Vagina (tissue), 2 donors: ENCODE data around the gene HYDIN. TPM values are rescaled to one million over a fixed set of nuclear protein-coding genes. Genes with fewer than 3 reads are reported as not detected.

ENCODE experiments used
- DNase-seq, 2 donors: peaks; one replicate each; pipeline ENCODE4 v3.0.0-alpha.2; 2017; ENCODE audit errors: extremely low spot score in 2 of 2
- H3K27ac ChIP-seq: fragments of 200-600 bp; sonication (generic); one replicate; pipeline ENCODE4 v1.5.1; 2019
- H3K27me3 ChIP-seq: fragments of 200-600 bp; sonication (generic); one replicate; pipeline ENCODE4 v1.5.1; 2019
- H3K36me3 ChIP-seq, 2 donors: fragments of 200-600 bp; sonication (generic); one replicate each; pipeline ENCODE4 v1.5.1; 2017 to 2019
- H3K4me1 ChIP-seq: fragments of 200-600 bp; sonication (generic); one replicate; pipeline ENCODE4 v1.5.1; 2019
- H3K4me3 ChIP-seq, 2 donors: fragments of 200-600 bp; sonication (generic); 1 replicate in 1 of 2; 2 replicates in 1 of 2; pipeline ENCODE4 v1.5.1; 2016 to 2019
- H3K9me3 ChIP-seq: fragments of 200-600 bp; sonication (generic); one replicate; pipeline ENCODE4 v1.5.1; 2019
- POLR2A ChIP-seq, 2 donors: fragments of 450-650 bp; IDR thresholded peaks; one replicate each; pipeline ENCODE4 v1.6.1; 2017; ENCODE audit warnings: antibody characterized with exemption in 2 of 2, mild to moderate bottlenecking in 2 of 2, moderate library complexity in 2 of 2
- POLR2AphosphoS5 ChIP-seq, 2 donors: sonication (generic); formaldehyde crosslinking; IDR thresholded peaks; one replicate each; pipeline ENCODE4 v1.9.0; 2017; ENCODE audit warnings: antibody characterized with exemption in 2 of 2, mild to moderate bottlenecking in 2 of 2, low read depth in 1 of 2; ENCODE audit not compliant: insufficient read depth in 1 of 2
- intact Hi-C: fragments of 100-400 bp; cut with DNase I; formaldehyde crosslinking; loops from one replicate; pipeline ENCODE4 v1.15.1; 2023
- total RNA-seq: library from RNA; depleted of rRNA; stranded (reverse); fragments of >200 nt; gene quantifications from one replicate; pipeline ENCODE4 v1.2.3, GENCODE V29; 2016
- TF ChIP-seq, protein P1 (sequence below), 3 experiments: fragments of 450-650 bp in 2 of 3; fragments of 200-600 bp in 1 of 3; sonication (generic) in 1 of 3; IDR thresholded peaks; one replicate each; pipeline ENCODE4 v1.5.1; 2017 to 2019; ENCODE audit warnings: antibody characterized with exemption in 3 of 3, mild to moderate bottlenecking in 2 of 3, moderate library complexity in 2 of 3

Gene HYDIN
- total RNA-seq, 1 donor from 2014 or later: not detected

- no peak overlapping the region for H3K27ac ChIP-seq
- intact Hi-C loops: no loop called here
- H3K4me3 ChIP-seq: no peak overlapping the region
- DNase-seq: no peak
- no peaks in the 10 kb centered on the region for H3K9me3 ChIP-seq
- peaks cover 0 to 9% of the 10 kb centered on the region in 2 donors for H3K36me3 ChIP-seq
- H3K4me1 ChIP-seq: peaks cover 9% of the 10 kb centered on the region
- TF ChIP-seq POLR2AphosphoS5 (IDR thresholded peaks at IDR 0.05; ENCODE audit: insufficient read depth in 1 of 2, low read depth in 1 of 2): no peak
- TF ChIP-seq POLR2A (IDR thresholded peaks at IDR 0.05): no peak
- TF ChIP-seq, protein P1, sequence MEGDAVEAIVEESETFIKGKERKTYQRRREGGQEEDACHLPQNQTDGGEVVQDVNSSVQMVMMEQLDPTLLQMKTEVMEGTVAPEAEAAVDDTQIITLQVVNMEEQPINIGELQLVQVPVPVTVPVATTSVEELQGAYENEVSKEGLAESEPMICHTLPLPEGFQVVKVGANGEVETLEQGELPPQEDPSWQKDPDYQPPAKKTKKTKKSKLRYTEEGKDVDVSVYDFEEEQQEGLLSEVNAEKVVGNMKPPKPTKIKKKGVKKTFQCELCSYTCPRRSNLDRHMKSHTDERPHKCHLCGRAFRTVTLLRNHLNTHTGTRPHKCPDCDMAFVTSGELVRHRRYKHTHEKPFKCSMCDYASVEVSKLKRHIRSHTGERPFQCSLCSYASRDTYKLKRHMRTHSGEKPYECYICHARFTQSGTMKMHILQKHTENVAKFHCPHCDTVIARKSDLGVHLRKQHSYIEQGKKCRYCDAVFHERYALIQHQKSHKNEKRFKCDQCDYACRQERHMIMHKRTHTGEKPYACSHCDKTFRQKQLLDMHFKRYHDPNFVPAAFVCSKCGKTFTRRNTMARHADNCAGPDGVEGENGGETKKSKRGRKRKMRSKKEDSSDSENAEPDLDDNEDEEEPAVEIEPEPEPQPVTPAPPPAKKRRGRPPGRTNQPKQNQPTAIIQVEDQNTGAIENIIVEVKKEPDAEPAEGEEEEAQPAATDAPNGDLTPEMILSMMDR (IDR thresholded peaks at IDR 0.05): no peak
- no peaks in the 10 kb centered on the region for H3K27me3 ChIP-seq
Measured at GRCh38 chr16:70793851-70794502, 436.5 kb downstream of the HYDIN start.

GRCh38 chr16:70790815-70791214 is 439.7 kb downstream of the HYDIN start:
- Histone ChIP-seq H3K9me3 (no peaks in the 10 kb centered on the region), H3K27ac (no peak overlapping the region), H3K4me1 (peaks cover 9% of the 10 kb centered on the region), H3K4me3 (no peak overlapping the region), H3K36me3 (no peaks in the 10 kb centered on the region), H3K27me3 (no peaks in the 10 kb centered on the region)
- DNase-seq: no peak
- intact Hi-C loops: no loop called here
- TF ChIP-seq, protein P1 (IDR thresholded peaks at IDR 0.05): no peak

- no peak for DNase-seq
- H3K27ac ChIP-seq: no peak overlapping the region
- H3K27me3 ChIP-seq: no peaks in the 10 kb centered on the region
- intact Hi-C loops: no loop called here
- peaks cover 9% of the 10 kb centered on the region for H3K4me1 ChIP-seq
- peaks cover 0 to 5% of the 10 kb centered on the region in 2 donors for H3K36me3 ChIP-seq
- no peak overlapping the region for H3K4me3 ChIP-seq
- H3K9me3 ChIP-seq: no peaks in the 10 kb centered on the region
- no peak for TF ChIP-seq POLR2AphosphoS5 (IDR thresholded peaks at IDR 0.05; ENCODE audit: insufficient read depth in 1 of 2, low read depth in 1 of 2)
- TF ChIP-seq, protein P1 (IDR thresholded peaks at IDR 0.05): no peak
- TF ChIP-seq POLR2A (IDR thresholded peaks at IDR 0.05): no peak
Measured at GRCh38 chr16:70789595-70790447, 440.7 kb downstream of the HYDIN start.

DNA sequence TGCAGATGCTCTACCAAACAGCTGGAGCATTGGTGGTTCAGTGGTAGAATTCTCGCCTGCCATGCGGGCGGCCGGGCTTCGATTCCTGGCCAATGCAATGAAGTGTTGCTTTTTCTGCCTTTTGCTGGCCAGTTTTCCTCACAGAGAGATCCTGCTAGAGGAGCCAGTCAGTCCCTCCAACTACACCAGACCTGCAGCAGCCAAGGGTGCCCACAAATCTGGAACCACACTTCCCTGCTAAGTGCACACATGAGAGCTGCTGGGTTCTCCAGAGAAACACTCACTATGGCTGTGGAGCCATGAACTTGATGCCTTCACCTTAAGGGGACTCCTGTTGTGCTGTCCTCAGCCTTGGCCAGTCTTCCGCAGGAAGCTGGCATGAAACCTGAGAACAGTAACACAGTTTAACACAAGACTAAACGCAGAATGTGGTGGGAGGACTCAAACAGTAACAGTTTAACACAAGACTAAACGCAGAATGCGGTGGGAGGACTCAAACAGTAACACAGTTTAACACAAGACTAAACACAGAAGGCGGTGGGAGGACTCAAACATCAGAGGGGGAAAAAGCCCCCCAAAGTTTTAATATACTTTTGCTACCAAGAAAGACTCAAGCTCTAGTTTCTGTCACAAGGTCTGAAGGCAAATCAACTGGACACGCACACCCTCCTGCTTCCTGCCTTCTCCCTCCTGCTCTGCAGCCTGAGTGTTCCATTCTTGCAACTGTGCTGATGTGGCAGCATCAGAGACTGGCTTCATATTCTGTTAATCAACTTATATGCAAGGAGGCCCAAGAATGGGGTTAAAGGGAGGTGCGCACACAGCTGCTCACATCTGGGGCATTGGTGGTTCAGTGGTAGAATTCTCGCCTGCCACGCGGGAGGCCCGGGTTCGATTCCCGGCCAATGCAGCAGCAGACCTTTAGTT is 441.6 kb downstream of the HYDIN start:
- Histone ChIP-seq H3K36me3 (peaks cover 0 to 13% of the 10 kb centered on the region in 2 donors), H3K4me3 (no peak overlapping the region), H3K27ac (no peak overlapping the region), H3K27me3 (no peaks in the 10 kb centered on the region), H3K4me1 (peaks cover 9% of the 10 kb centered on the region), H3K9me3 (no peaks in the 10 kb centered on the region)
- intact Hi-C loops: no loop called here
- DNase-seq: peak in 1 of 2 donors; percentile 94
- TF ChIP-seq POLR2A (IDR thresholded peaks at IDR 0.05) (no peak), POLR2AphosphoS5 (IDR thresholded peaks at IDR 0.05; ENCODE audit: insufficient read depth in 1 of 2, low read depth in 1 of 2) (peak in 1 of 2 donors; percentile 49)
- TF ChIP-seq, protein P1 (IDR thresholded peaks at IDR 0.05): no peak
